ENCODE measurements around the gene TSHZ2.

TSHZ2 gene

GRCh38 chr20:53274365-53274764, 302.2 kb downstream of the TSHZ2 start:
- no peak for DNase-seq (ENCODE audit: low read depth in 2 of 3, low spot score in 2 of 3)

- no peak for DNase-seq (ENCODE audit: low read depth in 2 of 3, low spot score in 2 of 3)
Measured at GRCh38 chr20:53274807-53275206, 302.6 kb downstream of the TSHZ2 start.

GRCh38 chr20:53276143-53276542, 304.0 kb downstream of the TSHZ2 start:
- DNase-seq (ENCODE audit: low read depth in 2 of 3, low spot score in 2 of 3) = no peak

- DNase-seq (ENCODE audit: low read depth in 2 of 3, low spot score in 2 of 3) = no peak
Measured at GRCh38 chr20:53278555-53278954, 306.4 kb downstream of the TSHZ2 start.

GRCh38 chr20:53279735-53280134, 307.6 kb downstream of the TSHZ2 start:
- no peak for DNase-seq (ENCODE audit: low read depth in 2 of 3, low spot score in 2 of 3)

GRCh38 chr20:53281557-53282117, 309.5 kb downstream of the TSHZ2 start:
- no peak for DNase-seq (ENCODE audit: low read depth in 2 of 3, low spot score in 2 of 3)

GRCh38 chr20:53282217-53282955, 310.2 kb downstream of the TSHZ2 start:
- DNase-seq (ENCODE audit: low read depth in 2 of 3, low spot score in 2 of 3) = no peak

- no peak for DNase-seq (ENCODE audit: low read depth in 2 of 3, low spot score in 2 of 3)
Measured at GRCh38 chr20:53283011-53283410, 310.9 kb downstream of the TSHZ2 start.

GRCh38 chr20:53283597-53283996, 311.4 kb downstream of the TSHZ2 start:
- no peak for DNase-seq (ENCODE audit: low read depth in 2 of 3, low spot score in 2 of 3)

- no peak for DNase-seq (ENCODE audit: low read depth in 2 of 3, low spot score in 2 of 3)
Measured at GRCh38 chr20:53284256-53284655, 312.1 kb downstream of the TSHZ2 start.

GRCh38 chr20:53284696-53285095, 312.5 kb downstream of the TSHZ2 start:
- no peak for DNase-seq (ENCODE audit: low read depth in 2 of 3, low spot score in 2 of 3)

- no peak for DNase-seq (ENCODE audit: low read depth in 2 of 3, low spot score in 2 of 3)
Measured at GRCh38 chr20:53287357-53288042, 315.3 kb downstream of the TSHZ2 start.

- no peak for DNase-seq (ENCODE audit: low read depth in 2 of 3, low spot score in 2 of 3)
Measured at GRCh38 chr20:53291548-53291947, 319.4 kb downstream of the TSHZ2 start.

GRCh38 chr20:53292347-53292746, 320.2 kb downstream of the TSHZ2 start:
- no peak for DNase-seq (ENCODE audit: low read depth in 2 of 3, low spot score in 2 of 3)

- no peak for DNase-seq (ENCODE audit: low read depth in 2 of 3, low spot score in 2 of 3)
Measured at GRCh38 chr20:53294804-53295203, 322.6 kb downstream of the TSHZ2 start.

- no peak for DNase-seq (ENCODE audit: low read depth in 2 of 3, low spot score in 2 of 3)
Measured at GRCh38 chr20:53296025-53296424, 323.9 kb downstream of the TSHZ2 start.

GRCh38 chr20:53296451-53297153, 324.4 kb downstream of the TSHZ2 start:
- DNase-seq (ENCODE audit: low read depth in 2 of 3, low spot score in 2 of 3) = no peak

- no peak for DNase-seq (ENCODE audit: low read depth in 2 of 3, low spot score in 2 of 3)
Measured at GRCh38 chr20:53297154-53297529, 325.0 kb downstream of the TSHZ2 start.

GRCh38 chr20:53298260-53298659, 326.1 kb downstream of the TSHZ2 start:
- DNase-seq (ENCODE audit: low read depth in 2 of 3, low spot score in 2 of 3) = no peak

GRCh38 chr20:53298911-53299310, 326.8 kb downstream of the TSHZ2 start:
- no peak for DNase-seq (ENCODE audit: low read depth in 2 of 3, low spot score in 2 of 3)

GRCh38 chr20:53299831-53300230, 327.7 kb downstream of the TSHZ2 start:
- no peak for DNase-seq (ENCODE audit: low read depth in 2 of 3, low spot score in 2 of 3)

GRCh38 chr20:53301869-53302268, 329.7 kb downstream of the TSHZ2 start:
- DNase-seq (ENCODE audit: low read depth in 2 of 3, low spot score in 2 of 3) = no peak
